Osteocyte (in vitro differentiated cells): ENCODE measurements around the gene RAC2. TPM values are rescaled to one million over a fixed set of nuclear protein-coding genes. Genes with fewer than 3 reads are reported as not detected.

Experiments
- DNase-seq: peaks from one replicate; pipeline ENCODE4 v3.0.0; 2021; ENCODE audit warnings: mixed read lengths; ENCODE audit not compliant: unreplicated experiment; ENCODE audit errors: extremely low spot score
- H3K27ac Mint-ChIP-seq: one replicate; pipeline ENCODE4 v1.8.0; 2021; ENCODE audit warnings: mild to moderate bottlenecking, mixed read lengths; ENCODE audit not compliant: unreplicated experiment
- H3K27me3 Mint-ChIP-seq: one replicate; pipeline ENCODE4 v1.8.0; 2021; ENCODE audit warnings: mixed read lengths; ENCODE audit not compliant: unreplicated experiment
- H3K36me3 Mint-ChIP-seq: one replicate; pipeline ENCODE4 v1.8.0; 2021; ENCODE audit warnings: mixed read lengths; ENCODE audit not compliant: unreplicated experiment
- H3K4me1 Mint-ChIP-seq: one replicate; pipeline ENCODE4 v1.8.0; 2021; ENCODE audit warnings: mixed read lengths; ENCODE audit not compliant: unreplicated experiment
- H3K4me3 Mint-ChIP-seq: one replicate; pipeline ENCODE4 v1.8.0; 2021; ENCODE audit warnings: mild to moderate bottlenecking, moderate library complexity, mixed read lengths; ENCODE audit not compliant: unreplicated experiment
- H3K9me3 Mint-ChIP-seq: one replicate; pipeline ENCODE4 v1.8.0; 2021; ENCODE audit warnings: mixed read lengths; ENCODE audit not compliant: unreplicated experiment
- CTCF ChIP-seq: fragments of 200-600 bp; sonication (generic); IDR thresholded peaks from 2 replicates; pipeline ENCODE4 v1.5.0; 2021; ENCODE audit warnings: antibody characterized with exemption, mild to moderate bottlenecking, moderate library complexity
- total RNA-seq: library from RNA; stranded (reverse); gene quantifications from 2 replicates; pipeline ENCODE4 v1.2.1, GENCODE V29; 2021

The RAC2 gene
- total RNA-seq, 1 donor from 2014 or later: not detected

- H3K9me3 Mint-ChIP-seq: no peaks in the 10 kb centered on the region
- no peaks in the 10 kb centered on the region for H3K27me3 Mint-ChIP-seq
- no peak for DNase-seq
- no peak for TF ChIP-seq CTCF
- H3K36me3 Mint-ChIP-seq: peaks cover 8% of the 10 kb centered on the region
- no peak overlapping the region for H3K4me3 Mint-ChIP-seq
- peaks cover 32% of the 10 kb centered on the region for H3K4me1 Mint-ChIP-seq
- H3K27ac Mint-ChIP-seq: no peak overlapping the region
These were observed 63.4 kb downstream of the RAC2 start for GRCh38 chr22:37180531-37181231.

GRCh38 chr22:37179622-37180420, 64.2 kb downstream of the RAC2 start:
- no peak overlapping the region for H3K4me3 Mint-ChIP-seq
- H3K27me3 Mint-ChIP-seq: peaks cover under 1% of the 10 kb centered on the region
- no peak for DNase-seq
- no peak overlapping the region for H3K27ac Mint-ChIP-seq
- H3K9me3 Mint-ChIP-seq: no peaks in the 10 kb centered on the region
- no peak for TF ChIP-seq CTCF
- peaks cover 32% of the 10 kb centered on the region for H3K4me1 Mint-ChIP-seq
- H3K36me3 Mint-ChIP-seq: peaks cover 7% of the 10 kb centered on the region

GRCh38 chr22:37179126-37179470, 65.0 kb downstream of the RAC2 start:
- no peak for TF ChIP-seq CTCF
- no peak overlapping the region for H3K27ac Mint-ChIP-seq

GRCh38 chr22:37178350-37179125, 65.5 kb downstream of the RAC2 start:
- TF ChIP-seq CTCF: no peak
- Mint-ChIP-seq H3K27ac (no peak overlapping the region), H3K9me3 (no peaks in the 10 kb centered on the region), H3K27me3 (peaks cover 6% of the 10 kb centered on the region), H3K4me3 (no peak overlapping the region), H3K36me3 (peaks cover 4% of the 10 kb centered on the region), H3K4me1 (peaks cover 32% of the 10 kb centered on the region)
- DNase-seq: no peak

More at GRCh38 chr22:37179126-37179470, 65.0 kb downstream of the RAC2 start:
- peaks cover 6% of the 10 kb centered on the region for H3K27me3 Mint-ChIP-seq
- H3K9me3 Mint-ChIP-seq: no peaks in the 10 kb centered on the region
- no peak for DNase-seq
- peaks cover 4% of the 10 kb centered on the region for H3K36me3 Mint-ChIP-seq
- peaks cover 32% of the 10 kb centered on the region for H3K4me1 Mint-ChIP-seq
- no peak overlapping the region for H3K4me3 Mint-ChIP-seq
